ENCODE measurements around the gene IKBKE. TPM values are rescaled to one million over a fixed set of nuclear protein-coding genes. Genes with fewer than 3 reads are reported as not detected.

Gene IKBKE
- total and polyA plus RNA-seq, 2 donors = 17.1 to 23.9 TPM

- DNase-seq (ENCODE audit: low read depth in 6 of 9, low spot score in 9 of 9) = no peak
- WGBS = 95% methylated on average over 1 of the region's 1 CpG
- Histone ChIP-seq H3K27me3 (ENCODE audit: control insufficient read depth in 2 of 2, insufficient read depth in 1 of 2, low read length in 1 of 2) (peaks cover 23 to 34% of the 10 kb centered on the region in 2 donors), H3K4me3 (ENCODE audit: low read length in 2 of 2) (no peak overlapping the region), H3K36me3 (ENCODE audit: control insufficient read depth in 2 of 2, insufficient read depth in 2 of 2, low read length in 1 of 2) (peaks cover 9 to 16% of the 10 kb centered on the region in 2 donors), H3K4me1 (ENCODE audit: control insufficient read depth in 2 of 2, insufficient read depth in 2 of 2, low read length in 2 of 2) (peaks cover 8 to 28% of the 10 kb centered on the region in 2 donors), H3K27ac (ENCODE audit: low read depth in 1 of 2, low read length in 1 of 2) (no peak overlapping the region), H3K9me3 (ENCODE audit: control insufficient read depth in 2 of 2, insufficient read depth in 1 of 2, low read length in 1 of 2) (peaks cover 0 to 4% of the 10 kb centered on the region in 2 donors)
Observed at GRCh38 chr1:206502812-206503211, 32.5 kb downstream of the IKBKE start.

- peak in 1 of 9 donors; percentile 36 for DNase-seq (ENCODE audit: low read depth in 6 of 9, low spot score in 9 of 9)
- Histone ChIP-seq H3K27ac (ENCODE audit: low read depth in 1 of 2, low read length in 1 of 2) (peak overlapping the region; percentile 38 to 58), H3K9me3 (ENCODE audit: control insufficient read depth in 2 of 2, insufficient read depth in 1 of 2, low read length in 1 of 2) (peaks cover 0 to 9% of the 10 kb centered on the region in 2 donors), H3K36me3 (ENCODE audit: control insufficient read depth in 2 of 2, insufficient read depth in 2 of 2, low read length in 1 of 2) (peaks cover 4 to 7% of the 10 kb centered on the region in 2 donors), H3K27me3 (ENCODE audit: control insufficient read depth in 2 of 2, insufficient read depth in 1 of 2, low read length in 1 of 2) (peaks cover 32 to 44% of the 10 kb centered on the region in 2 donors), H3K4me1 (ENCODE audit: control insufficient read depth in 2 of 2, insufficient read depth in 2 of 2, low read length in 2 of 2) (peaks cover 11 to 35% of the 10 kb centered on the region in 2 donors), H3K4me3 (ENCODE audit: low read length in 2 of 2) (no peak overlapping the region)
- WGBS = 72% methylated on average over 8 of the region's 8 CpGs
Observed at GRCh38 chr1:206503591-206504362, 33.5 kb downstream of the IKBKE start.

- Histone ChIP-seq H3K9me3 (ENCODE audit: control insufficient read depth in 2 of 2, insufficient read depth in 1 of 2, low read length in 1 of 2) (peaks cover 0 to 9% of the 10 kb centered on the region in 2 donors), H3K4me1 (ENCODE audit: control insufficient read depth in 2 of 2, insufficient read depth in 2 of 2, low read length in 2 of 2) (peaks cover 11 to 35% of the 10 kb centered on the region in 2 donors), H3K27ac (ENCODE audit: low read depth in 1 of 2, low read length in 1 of 2) (peak overlapping the region in 1 of 2 donors; percentile 58), H3K36me3 (ENCODE audit: control insufficient read depth in 2 of 2, insufficient read depth in 2 of 2, low read length in 1 of 2) (peaks cover 3% of the 10 kb centered on the region in 2 donors), H3K4me3 (ENCODE audit: low read length in 2 of 2) (no peak overlapping the region), H3K27me3 (ENCODE audit: control insufficient read depth in 2 of 2, insufficient read depth in 1 of 2, low read length in 1 of 2) (peaks cover 37 to 50% of the 10 kb centered on the region in 2 donors)
- 86% methylated on average over 3 of the region's 3 CpGs for WGBS
- no peak for DNase-seq (ENCODE audit: low read depth in 6 of 9, low spot score in 9 of 9)
Observed at GRCh38 chr1:206504363-206504713, 34.1 kb downstream of the IKBKE start.

GRCh38 chr1:206505702-206506355 lies 35.6 kb downstream of the IKBKE start:
- peaks cover 0 to 9% of the 10 kb centered on the region in 2 donors for H3K9me3 ChIP-seq (ENCODE audit: control insufficient read depth in 2 of 2, insufficient read depth in 1 of 2, low read length in 1 of 2)
- peaks cover 43 to 62% of the 10 kb centered on the region in 2 donors for H3K27me3 ChIP-seq (ENCODE audit: control insufficient read depth in 2 of 2, insufficient read depth in 1 of 2, low read length in 1 of 2)
- peak overlapping the region in 1 of 2 donors; percentile 11 for H3K4me3 ChIP-seq (ENCODE audit: low read length in 2 of 2)
- peaks cover 11 to 35% of the 10 kb centered on the region in 2 donors for H3K4me1 ChIP-seq (ENCODE audit: control insufficient read depth in 2 of 2, insufficient read depth in 2 of 2, low read length in 2 of 2)
- WGBS = 78% methylated on average over 10 of the region's 10 CpGs
- DNase-seq (ENCODE audit: low read depth in 6 of 9, low spot score in 9 of 9) = no peak
- H3K27ac ChIP-seq (ENCODE audit: low read depth in 1 of 2, low read length in 1 of 2) = peak overlapping the region in 1 of 2 donors; percentile 2
- H3K36me3 ChIP-seq (ENCODE audit: control insufficient read depth in 2 of 2, insufficient read depth in 2 of 2, low read length in 1 of 2) = no peaks in the 10 kb centered on the region

- H3K4me1 ChIP-seq (ENCODE audit: control insufficient read depth in 2 of 2, insufficient read depth in 2 of 2, low read length in 2 of 2) = peaks cover 11 to 41% of the 10 kb centered on the region in 2 donors
- DNase-seq (ENCODE audit: low read depth in 6 of 9, low spot score in 9 of 9) = no peak
- peak overlapping the region; percentile 36 to 54 for H3K4me3 ChIP-seq (ENCODE audit: low read length in 2 of 2)
- peaks cover 0 to 9% of the 10 kb centered on the region in 2 donors for H3K9me3 ChIP-seq (ENCODE audit: control insufficient read depth in 2 of 2, insufficient read depth in 1 of 2, low read length in 1 of 2)
- peaks cover 43 to 62% of the 10 kb centered on the region in 2 donors for H3K27me3 ChIP-seq (ENCODE audit: control insufficient read depth in 2 of 2, insufficient read depth in 1 of 2, low read length in 1 of 2)
- H3K27ac ChIP-seq (ENCODE audit: low read depth in 1 of 2, low read length in 1 of 2) = peak overlapping the region; percentile 47 to 78
- 15% methylated on average over 48 of the region's 48 CpGs for WGBS
- no peaks in the 10 kb centered on the region for H3K36me3 ChIP-seq (ENCODE audit: control insufficient read depth in 2 of 2, insufficient read depth in 2 of 2, low read length in 1 of 2)
Observed at GRCh38 chr1:206506405-206507283, 36.4 kb downstream of the IKBKE start.

GRCh38 chr1:206507284-206508129 lies 37.2 kb downstream of the IKBKE start, which contains the start of gene RASSF5:
Gene RASSF5 (plus strand): TSS chr1:206507531. CDS start chr1:206507603, 72 bp downstream.
- peaks cover 11 to 43% of the 10 kb centered on the region in 2 donors for H3K4me1 ChIP-seq (ENCODE audit: control insufficient read depth in 2 of 2, insufficient read depth in 2 of 2, low read length in 2 of 2)
- peaks cover 0 to 9% of the 10 kb centered on the region in 2 donors for H3K9me3 ChIP-seq (ENCODE audit: control insufficient read depth in 2 of 2, insufficient read depth in 1 of 2, low read length in 1 of 2)
- peak within 1 kb of the TSS; percentile 36 to 54 for H3K4me3 ChIP-seq (ENCODE audit: low read length in 2 of 2)
- 1% methylated on average over 97 of the region's 97 CpGs for WGBS
- peaks cover 43 to 62% of the 10 kb centered on the region in 2 donors for H3K27me3 ChIP-seq (ENCODE audit: control insufficient read depth in 2 of 2, insufficient read depth in 1 of 2, low read length in 1 of 2)
- peak in 6 of 9 donors; percentile 26 to 70 (median 44) for DNase-seq (ENCODE audit: low read depth in 6 of 9, low spot score in 9 of 9)
- peak within 1 kb of the TSS; percentile 47 to 78 for H3K27ac ChIP-seq (ENCODE audit: low read depth in 1 of 2, low read length in 1 of 2)
- H3K36me3 ChIP-seq (ENCODE audit: control insufficient read depth in 2 of 2, insufficient read depth in 2 of 2, low read length in 1 of 2) = no peaks in the 10 kb centered on the region

GRCh38 chr1:206508130-206508889 lies 38.0 kb downstream of the IKBKE start:
- Histone ChIP-seq H3K27ac (ENCODE audit: low read depth in 1 of 2, low read length in 1 of 2) (no peak overlapping the region), H3K4me3 (ENCODE audit: low read length in 2 of 2) (peak overlapping the region; percentile 11 to 54), H3K4me1 (ENCODE audit: control insufficient read depth in 2 of 2, insufficient read depth in 2 of 2, low read length in 2 of 2) (peaks cover 11 to 51% of the 10 kb centered on the region in 2 donors), H3K36me3 (ENCODE audit: control insufficient read depth in 2 of 2, insufficient read depth in 2 of 2, low read length in 1 of 2) (no peaks in the 10 kb centered on the region), H3K9me3 (ENCODE audit: control insufficient read depth in 2 of 2, insufficient read depth in 1 of 2, low read length in 1 of 2) (peaks cover 0 to 9% of the 10 kb centered on the region in 2 donors), H3K27me3 (ENCODE audit: control insufficient read depth in 2 of 2, insufficient read depth in 1 of 2, low read length in 1 of 2) (peaks cover 43 to 62% of the 10 kb centered on the region in 2 donors)
- DNase-seq (ENCODE audit: low read depth in 6 of 9, low spot score in 9 of 9) = no peak
- WGBS = 52% methylated on average over 15 of the region's 15 CpGs

All from thymus (tissue), 11 donors.